ENCODE data around the gene KANSL3.
"Not testable (repeated sequence)": the region's sequence is repeated elsewhere in the genome, so short reads cannot be mapped to it uniquely, and the experiment has no call there.

Gene KANSL3

GRCh38 chr2:96638144-96639121 lies at the start of gene KANSL3:
Gene KANSL3, minus strand, starts transcription at chr2:96638312. Its CDS starts 1,177 bp downstream, at chr2:96637135.
- DNase-seq, result peak; percentile 66

GRCh38 chr2:96687266-96687665 lies 49.2 kb upstream of the KANSL3 start:
- no peak for DNase-seq

GRCh38 chr2:96685577-96686459 lies 47.7 kb upstream of the KANSL3 start:
- DNase-seq, result no peak

- no peak for DNase-seq
Measured at GRCh38 chr2:96684883-96685576, 46.9 kb upstream of the KANSL3 start.

GRCh38 chr2:96683972-96684820 lies 46.1 kb upstream of the KANSL3 start:
- DNase-seq, result no peak

- no peak for DNase-seq
Measured at GRCh38 chr2:96683307-96683706, 45.2 kb upstream of the KANSL3 start.

GRCh38 chr2:96681540-96681939 lies 43.4 kb upstream of the KANSL3 start:
- DNase-seq, result no peak

- no peak for DNase-seq
Measured at GRCh38 chr2:96680561-96681141, 42.5 kb upstream of the KANSL3 start.

GRCh38 chr2:96679848-96680247 lies 41.7 kb upstream of the KANSL3 start:
- DNase-seq, result no peak

- no peak for DNase-seq
Measured at GRCh38 chr2:96669539-96670215, 31.6 kb upstream of the KANSL3 start.

GRCh38 chr2:96668771-96669170 lies 30.7 kb upstream of the KANSL3 start:
- DNase-seq, result no peak

GRCh38 chr2:96665717-96666116 lies 27.6 kb upstream of the KANSL3 start:
- not testable (repeated sequence) for DNase-seq

- DNase-seq, result no peak
Measured at GRCh38 chr2:96665083-96665569, 27.0 kb upstream of the KANSL3 start.

GRCh38 chr2:96664366-96664925 lies 26.3 kb upstream of the KANSL3 start:
- DNase-seq, result no peak

- no peak for DNase-seq
Measured at GRCh38 chr2:96663829-96664228, 25.7 kb upstream of the KANSL3 start.

- DNase-seq, result no peak
Measured at GRCh38 chr2:96663177-96663576, 25.1 kb upstream of the KANSL3 start.

- no peak for DNase-seq
Measured at GRCh38 chr2:96662360-96662759, 24.2 kb upstream of the KANSL3 start.

GRCh38 chr2:96661324-96661723 lies 23.2 kb upstream of the KANSL3 start:
- DNase-seq, result no peak

GRCh38 chr2:96656540-96656939 lies 18.4 kb upstream of the KANSL3 start:
- DNase-seq, result no peak

GRCh38 chr2:96655526-96655925 lies 17.4 kb upstream of the KANSL3 start:
- DNase-seq, result no peak
